Activated CD8-positive, alpha-beta memory T cell treated with anti-CD3 and anti-CD28 coated beads for 24 hours (primary cell): ENCODE data around the gene PHF11.

Source experiments
- DNase-seq: peaks from one replicate; pipeline ENCODE4 v3.0.0-alpha.2; 2020

PHF11 gene

DNA sequence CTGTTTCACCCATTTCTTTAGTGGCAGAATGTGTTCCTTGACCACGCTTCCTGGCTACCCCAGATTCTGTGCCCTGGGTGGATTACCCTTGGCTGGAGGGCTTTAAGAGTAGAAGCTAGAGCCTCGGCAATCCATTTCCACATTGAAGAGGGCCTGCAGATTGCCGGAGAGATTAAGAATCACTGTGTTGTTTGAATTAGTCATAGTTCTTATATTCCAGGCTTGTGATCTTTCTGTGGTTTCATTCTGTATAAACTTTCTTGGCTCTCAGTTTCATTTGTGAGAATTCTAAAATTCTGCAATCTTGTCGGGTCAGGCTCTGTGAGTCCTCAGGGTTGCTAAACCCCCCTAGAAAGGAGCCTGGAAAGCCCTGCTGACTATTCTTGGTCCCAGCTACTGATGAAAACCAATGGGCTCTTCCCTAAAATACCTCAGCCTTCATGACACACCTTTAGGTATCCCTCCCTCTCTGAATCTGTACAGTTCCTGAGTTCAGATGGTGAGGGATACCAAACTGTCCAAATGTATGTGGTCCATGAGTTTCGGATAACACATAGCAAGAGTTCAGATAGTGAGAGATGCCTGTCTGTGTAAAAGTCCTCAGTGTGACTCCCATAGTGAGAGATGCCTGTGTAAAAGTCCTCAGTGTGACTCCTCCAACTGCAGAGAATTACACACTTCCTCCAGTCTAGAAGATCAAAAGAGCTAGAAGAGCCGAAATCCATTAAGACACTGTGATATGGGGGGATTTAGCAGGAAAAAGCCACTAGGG, 4.3 kb downstream of the PHF11 start:
- no peak for DNase-seq

DNA sequence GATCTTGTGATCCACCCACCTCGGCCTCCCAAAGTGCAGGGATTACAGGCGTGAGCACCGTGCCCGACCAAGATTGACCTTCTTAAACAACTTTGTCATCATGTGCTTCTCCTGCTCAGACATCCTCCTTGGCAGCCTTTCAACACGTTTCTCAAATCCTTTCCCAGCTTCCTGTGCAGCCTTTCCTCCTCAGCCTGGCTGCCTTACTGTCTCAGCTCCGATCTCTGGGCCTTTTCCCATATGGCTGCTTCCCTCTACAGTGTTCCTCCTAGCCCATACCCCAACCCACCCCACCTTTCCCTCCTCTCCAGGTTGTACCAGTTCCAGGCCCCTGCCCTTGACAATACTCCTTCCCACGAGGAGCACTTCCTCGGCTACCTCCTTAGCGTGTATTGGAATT, 7.2 kb downstream of the PHF11 start:
- DNase-seq, result no peak

DNA sequence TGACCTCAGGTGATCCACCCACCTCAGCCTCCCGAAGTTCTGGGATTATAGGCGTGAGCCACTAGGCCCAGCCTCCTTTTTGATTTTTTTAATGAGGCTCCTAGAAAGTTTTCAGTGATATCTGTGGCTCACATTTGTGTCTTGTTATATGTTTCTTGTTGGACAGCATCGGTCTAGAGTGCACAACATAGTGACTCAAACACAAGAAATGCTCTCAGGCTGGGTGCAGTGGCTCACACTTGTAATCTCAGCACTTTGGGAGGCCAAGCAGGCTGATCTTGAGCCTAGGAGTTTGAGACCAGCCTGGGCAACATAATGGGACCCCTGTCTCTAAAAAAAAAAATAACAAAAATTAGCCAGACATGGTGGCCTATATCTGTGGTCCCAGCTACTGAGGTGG, 8.2 kb downstream of the PHF11 start:
- DNase-seq, result no peak

DNA sequence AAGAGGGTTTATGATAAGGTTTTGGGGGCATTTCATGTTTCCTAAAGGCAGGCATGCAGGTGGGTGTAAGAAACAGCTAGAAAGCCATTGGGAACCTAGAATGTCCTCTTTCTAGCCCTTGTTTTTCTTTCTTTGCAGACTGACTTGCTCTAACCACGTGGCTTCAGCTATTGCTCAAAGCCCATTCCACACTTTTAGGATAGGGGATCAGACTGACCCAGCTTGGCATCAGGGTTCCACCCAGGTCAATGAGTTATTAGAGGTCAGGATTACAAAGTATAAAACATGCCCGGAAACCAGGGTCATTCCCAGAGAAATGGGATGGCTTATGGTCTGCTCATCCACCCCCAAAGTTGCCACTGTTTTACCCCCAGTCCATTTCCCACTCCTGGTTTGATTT, 16.8 kb downstream of the PHF11 start:
- no peak for DNase-seq

DNA sequence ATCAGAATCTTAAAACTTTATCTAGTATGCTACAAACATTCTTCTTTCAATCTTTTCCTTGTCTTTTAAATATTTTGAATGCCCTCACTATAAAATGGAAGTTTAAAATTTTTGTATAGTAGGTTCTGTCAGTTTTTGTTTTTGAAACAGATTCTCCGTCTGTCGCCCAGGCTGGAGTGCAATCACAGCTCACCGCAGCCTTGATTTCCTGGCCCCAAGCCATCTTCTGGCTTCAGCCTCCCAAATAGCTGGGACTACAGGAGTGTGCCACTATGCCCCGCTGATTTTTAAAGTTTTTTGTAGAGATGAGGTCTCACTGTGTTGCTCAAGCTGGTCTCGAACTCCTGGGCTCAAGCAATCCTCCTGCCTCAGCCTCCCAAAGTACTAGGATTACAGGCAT, 20.7 kb downstream of the PHF11 start:
- DNase-seq, result no peak

DNA sequence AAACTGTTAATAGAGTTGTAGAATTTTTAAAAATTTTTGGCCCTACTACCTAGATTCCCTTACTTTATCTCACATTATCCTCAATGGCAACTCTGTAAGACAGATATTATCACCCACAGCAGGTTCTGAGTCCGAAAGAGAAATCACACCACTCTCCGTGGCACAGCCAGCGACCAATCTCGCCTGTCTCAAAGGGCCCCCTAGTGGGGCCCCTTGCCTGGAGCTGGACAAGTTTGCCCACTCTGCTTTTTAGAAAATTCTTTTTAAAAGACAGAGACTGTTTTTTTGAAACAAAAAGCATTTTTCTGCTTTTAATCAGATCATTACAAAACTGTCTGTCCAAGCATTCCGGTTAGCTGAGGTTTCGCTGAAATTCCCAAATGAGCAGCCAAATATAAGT, 21.7 kb downstream of the PHF11 start:
- DNase-seq, result no peak

DNA sequence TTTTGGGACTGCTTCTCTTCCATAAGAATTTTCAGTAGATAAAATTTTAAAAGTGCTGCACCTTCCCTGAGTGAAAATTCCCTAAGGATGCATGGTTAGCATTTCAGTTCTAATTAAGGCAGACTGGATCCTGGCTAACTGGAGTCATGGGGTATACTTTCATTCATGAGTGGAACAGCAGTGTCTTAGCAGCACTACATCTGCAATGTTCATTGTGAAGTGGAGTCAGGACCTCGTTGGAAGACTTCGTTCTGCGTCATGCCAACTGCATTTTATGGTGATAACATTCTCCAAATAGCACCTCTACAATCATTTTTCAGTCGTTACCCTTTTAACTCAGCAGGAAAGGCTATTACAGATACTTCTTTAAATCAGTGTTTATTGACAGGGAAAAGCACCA, 25.5 kb downstream of the PHF11 start:
- DNase-seq, result no peak

DNA sequence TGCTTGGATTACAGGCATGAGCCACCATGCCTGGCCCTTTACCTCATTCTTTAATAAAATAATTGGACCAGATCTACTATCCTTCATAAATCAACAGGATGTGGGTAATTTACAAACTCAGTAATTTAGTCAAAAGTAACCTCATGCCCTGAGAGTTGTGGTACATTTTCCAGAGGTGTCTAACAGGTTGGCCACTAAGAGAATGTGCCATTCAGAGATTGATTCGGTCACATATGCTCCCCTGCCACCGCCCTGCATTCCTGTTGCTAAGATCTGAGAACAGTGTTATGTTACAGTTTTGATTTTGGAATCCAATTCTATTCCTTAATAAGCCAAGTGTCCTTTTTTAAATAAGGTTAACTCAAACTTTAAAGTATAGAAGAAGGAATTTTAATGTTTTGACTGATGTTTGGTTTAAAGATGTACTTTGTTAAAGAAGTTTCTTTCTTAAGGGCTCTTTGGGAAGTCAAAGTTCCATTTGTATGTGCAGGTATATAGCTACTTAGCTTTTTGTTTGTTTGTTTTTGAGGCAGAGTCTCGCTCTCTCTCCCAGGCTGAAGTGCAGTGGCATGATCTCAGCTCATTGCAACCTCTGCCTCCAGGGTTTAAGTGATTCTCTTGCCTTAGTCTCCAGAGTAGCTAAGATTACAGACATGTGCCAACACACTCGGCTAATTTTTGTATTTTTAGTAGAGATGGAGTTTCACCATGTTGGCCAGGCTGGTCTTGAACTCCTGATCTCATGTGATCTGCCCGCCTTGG, 29.2 kb downstream of the PHF11 start:
- no peak for DNase-seq

DNA sequence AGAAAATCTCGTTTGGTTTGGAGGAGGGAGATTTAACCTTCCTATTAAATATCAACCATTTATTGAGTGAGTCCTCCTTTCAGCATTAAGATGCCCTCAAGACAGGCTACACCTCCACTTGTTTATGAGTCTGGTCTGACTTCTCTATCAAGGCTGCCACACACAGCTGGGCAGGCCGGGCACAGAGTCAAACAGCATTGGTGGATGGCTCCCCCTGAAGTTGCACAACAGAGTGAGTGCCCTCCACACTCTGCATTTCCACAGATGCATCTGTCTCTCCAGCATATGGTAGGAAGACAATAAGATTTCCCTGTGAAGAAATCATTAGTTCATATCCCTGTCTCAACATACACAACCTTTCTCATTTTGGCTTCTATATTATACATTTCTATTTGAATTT, 31.4 kb downstream of the PHF11 start:
- DNase-seq, result no peak

DNA sequence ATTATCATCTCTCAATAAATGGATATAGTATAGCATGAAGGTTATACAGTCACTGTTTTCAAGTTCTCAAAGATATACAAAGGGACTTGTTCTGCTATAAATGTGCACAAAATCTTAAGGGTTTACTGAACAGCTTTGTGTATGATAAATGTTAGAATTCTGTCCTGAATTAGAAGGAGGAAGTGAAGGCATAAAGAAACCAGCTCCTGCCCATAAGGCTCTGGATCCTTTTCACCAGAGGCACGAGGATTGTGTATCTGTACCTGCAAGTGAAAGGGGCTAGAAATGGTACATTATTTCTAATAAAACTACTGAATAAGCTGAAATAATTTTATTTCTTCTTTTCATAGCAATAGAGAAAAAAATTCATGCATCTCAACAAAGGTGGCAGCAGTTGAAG, 32.4 kb downstream of the PHF11 start:
- no peak for DNase-seq

DNA sequence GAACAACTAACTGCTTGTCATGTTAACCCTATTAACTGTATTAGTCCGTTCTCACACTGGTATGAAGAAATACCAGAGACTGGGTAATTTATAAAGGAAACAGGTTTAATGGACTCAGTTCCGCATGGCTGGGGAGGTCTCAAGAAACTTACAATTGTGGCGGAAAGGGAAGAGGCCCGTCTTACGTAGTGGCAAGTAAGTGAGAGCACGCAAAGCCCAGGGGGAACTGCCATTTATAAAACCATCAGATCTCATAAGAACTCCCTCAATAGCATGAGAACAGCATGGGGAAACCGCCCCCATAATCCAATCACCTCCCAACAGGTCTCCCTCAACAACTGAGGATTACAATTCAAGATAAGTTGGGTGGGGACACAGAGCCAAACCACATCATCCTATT, 34.7 kb downstream of the PHF11 start:
- no peak for DNase-seq

DNA sequence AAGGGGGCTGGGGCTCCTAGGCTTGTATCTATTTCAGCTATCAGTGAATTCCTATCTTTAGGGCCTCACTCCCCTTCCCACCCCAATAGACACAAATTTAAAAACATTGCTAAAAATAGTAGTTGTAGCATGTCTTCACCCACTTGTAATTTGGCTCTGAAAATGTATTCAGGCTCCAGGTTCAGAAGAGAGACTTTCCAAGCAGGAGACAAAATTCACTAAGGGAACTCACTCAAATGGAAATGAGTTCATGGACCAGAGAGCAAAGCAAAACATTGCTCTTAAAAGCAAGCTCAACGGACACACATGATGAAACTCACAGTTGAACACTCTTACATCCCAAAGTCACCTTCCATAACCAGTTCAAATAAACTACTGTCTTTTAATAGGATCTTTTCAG, 36.8 kb downstream of the PHF11 start:
- no peak for DNase-seq

DNA sequence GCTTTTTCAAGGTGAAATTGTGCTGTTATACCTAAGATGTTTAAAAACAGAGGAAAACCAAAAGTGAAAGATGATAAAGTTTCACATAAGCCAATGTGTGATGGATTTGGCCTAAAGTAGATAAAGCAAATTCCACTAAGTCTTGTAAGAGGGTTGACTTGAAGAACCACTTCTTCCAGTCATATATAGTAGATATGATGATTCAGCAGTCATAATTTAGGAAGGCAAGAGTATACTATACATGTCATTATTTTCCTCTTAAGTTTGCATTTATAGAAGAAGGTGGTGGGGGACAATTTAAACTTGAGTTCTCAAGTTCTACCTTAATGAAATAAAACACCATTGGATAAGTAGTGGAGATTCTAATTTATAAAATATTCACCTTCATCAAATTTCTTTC, 37.3 kb downstream of the PHF11 start:
- no peak for DNase-seq

DNA sequence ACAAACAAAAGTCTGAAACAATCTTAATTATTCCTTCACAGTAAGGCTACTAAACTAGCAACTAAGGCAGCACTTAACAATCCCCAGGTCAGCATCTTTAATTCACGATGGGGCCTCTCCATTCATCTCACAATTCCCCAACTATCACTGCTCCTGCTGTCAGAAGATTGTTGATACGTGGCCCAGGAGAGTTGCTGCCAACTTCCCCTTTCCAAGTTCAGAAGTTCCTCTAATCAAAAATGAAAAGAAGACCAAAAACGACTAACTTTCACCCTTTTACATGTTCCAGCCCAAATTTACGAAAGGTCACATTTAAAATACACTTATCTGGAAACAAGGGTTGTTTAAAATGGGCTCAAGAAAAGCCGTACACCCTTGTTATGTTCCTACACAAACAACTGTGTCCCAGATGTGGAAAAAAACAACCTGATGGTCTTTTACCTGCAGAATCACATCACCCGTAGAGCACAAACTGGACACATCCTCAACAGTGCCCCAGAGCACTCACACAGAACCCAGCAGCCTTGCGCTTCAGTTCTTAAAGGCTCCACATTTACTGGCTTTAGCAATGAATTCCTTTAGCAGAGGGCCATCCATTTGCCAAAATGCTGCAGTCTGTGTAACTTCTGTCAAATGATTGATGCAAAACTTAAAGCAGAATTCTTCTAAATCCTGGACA, 38.0 kb downstream of the PHF11 start:
- no peak for DNase-seq

DNA sequence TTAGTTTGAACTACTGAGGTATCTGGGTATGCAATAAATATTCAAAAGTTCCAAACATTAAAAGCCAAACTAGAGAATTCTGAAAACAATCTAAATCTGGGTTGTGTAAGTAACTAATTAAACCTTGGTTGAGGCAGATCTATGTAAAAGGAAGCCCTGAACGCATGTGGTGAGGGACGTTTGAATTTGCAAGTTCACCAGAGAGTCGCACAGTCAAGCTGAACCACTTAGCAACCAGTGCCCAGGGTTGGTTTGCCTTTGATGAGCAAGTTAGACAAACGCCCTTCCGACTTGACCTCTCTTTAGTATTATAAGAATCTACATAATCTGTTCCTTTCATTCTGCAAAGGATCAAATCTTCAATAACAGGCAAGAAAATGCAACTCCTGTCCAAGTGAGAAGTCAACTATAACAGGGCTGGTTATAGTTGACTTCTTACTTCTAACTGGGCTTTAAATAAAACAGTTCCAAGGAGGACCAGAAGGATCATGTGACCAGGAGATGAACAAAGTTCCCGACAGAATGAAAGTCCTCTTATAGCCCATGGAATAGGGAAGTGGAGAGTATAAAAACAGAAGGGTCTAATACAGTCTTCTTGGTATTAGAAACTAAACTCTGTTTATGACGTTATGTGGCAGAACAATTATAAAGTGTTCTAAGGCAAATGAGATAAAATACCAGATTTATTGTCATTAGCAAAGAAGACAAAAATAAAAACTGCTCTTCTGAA, 40.6 kb downstream of the PHF11 start:
- no peak for DNase-seq

DNA sequence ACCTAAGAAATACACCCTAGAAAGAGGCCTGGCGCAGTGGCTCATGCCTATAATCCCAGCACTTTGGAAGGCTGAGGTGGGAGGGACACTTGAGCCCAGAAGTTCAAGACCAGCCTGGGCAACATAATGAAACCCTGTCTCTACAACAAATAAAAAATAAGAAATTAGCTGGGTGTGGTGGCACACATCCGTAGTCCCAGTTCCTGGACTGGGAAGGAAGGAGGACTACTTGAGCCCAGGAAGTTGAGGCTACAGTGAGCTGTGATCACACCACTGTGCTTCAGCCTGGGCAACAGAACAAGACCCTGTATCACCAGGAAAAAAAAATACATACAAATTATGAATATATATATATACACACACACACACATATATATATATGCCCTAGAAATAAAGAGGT, 42.7 kb downstream of the PHF11 start:
- no peak for DNase-seq

DNA sequence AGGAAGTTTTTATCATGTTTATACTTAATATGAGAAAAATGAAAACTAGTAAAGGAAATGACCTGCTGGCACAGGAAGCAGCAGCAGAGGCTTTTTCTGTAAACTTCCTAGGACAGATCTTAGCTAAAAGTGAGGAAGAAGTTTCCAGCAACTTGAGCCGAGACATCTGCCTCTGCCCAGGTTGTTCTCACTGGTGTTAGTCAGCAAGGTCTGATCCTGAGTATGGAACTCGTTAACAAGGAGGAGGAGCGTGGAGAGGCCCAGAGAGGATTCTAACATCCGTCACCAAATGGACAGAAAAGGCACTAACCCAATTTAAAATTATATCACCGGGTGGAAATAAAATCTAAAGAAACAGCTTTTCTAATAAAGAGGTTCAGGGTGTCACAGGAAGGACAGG, 43.6 kb downstream of the PHF11 start:
- no peak for DNase-seq

DNA sequence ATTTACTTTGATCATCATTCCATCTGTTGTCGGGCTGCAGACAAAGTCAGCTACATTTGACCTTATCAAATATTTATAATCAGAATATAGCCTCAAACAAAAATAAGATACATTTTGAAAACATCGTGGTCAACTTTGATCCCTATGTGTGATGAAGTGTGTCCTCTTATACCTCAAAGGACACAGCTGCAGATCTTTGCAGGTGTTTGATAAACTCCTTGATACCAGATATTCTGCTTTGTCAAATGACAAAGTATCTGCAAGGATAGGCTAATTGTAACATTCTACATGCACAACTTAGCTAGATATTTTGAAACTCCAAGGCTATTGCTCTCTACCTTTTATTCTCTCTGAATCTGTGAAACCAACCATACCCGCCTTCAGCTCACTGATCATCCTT, 44.0 kb downstream of the PHF11 start:
- DNase-seq, result no peak

DNA sequence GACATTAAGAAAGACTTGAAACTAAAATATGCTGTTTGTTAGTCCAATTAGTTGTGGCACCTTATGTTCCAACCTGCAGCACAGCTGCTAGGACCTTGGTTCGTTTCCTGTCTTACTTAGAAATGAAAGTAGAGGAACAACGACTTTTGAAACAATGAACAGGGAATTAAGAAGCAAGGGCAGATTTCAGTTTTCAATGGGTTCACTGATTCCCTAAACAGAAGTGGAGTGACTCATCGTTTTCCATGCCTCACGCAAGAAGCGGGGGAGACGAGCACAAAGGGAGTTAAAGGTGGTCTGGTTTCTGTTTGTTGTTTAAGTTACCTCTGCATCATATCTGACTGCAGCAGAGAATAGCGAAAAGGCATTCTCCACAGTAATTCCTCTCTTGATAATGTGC, 44.8 kb downstream of the PHF11 start:
- no peak for DNase-seq

DNA sequence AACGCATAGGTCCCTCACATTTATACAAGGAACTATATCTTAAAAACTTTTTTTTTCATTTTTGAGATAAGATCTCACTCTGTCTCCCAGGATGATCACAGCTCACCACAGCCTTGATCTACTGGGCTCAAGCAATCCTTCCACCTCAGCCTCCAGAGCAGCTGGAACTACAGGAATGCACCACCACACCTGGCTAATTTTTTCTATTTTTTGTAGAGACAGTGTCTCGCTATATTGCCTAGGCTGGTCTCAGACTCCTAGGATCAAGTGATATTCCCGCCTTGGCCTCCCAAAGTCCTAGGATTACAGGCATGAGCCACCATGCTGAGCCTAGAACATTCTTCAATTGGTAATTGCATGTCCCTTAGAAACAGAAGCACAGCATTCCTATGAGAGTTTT, 47.9 kb downstream of the PHF11 start:
- no peak for DNase-seq

DNA sequence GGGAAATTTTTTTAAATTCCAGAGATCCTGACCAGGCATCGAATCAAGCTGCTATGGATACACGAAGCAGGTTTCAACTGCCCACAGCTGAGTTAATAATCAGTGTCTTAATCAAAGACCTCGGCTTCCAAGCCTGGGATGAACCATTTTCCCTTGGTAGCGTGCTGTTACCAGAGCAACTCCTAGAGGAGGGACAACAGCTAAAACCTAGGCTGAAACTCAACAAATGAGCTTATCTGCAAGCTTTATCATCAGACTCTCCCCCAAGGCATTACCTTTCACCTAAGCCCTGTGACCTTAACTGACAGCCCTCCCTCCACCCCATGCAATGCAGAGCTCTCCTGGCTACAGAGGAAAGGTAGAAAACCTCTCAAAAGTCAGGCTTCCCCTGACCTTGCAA, 49.9 kb downstream of the PHF11 start:
- no peak for DNase-seq

DNA sequence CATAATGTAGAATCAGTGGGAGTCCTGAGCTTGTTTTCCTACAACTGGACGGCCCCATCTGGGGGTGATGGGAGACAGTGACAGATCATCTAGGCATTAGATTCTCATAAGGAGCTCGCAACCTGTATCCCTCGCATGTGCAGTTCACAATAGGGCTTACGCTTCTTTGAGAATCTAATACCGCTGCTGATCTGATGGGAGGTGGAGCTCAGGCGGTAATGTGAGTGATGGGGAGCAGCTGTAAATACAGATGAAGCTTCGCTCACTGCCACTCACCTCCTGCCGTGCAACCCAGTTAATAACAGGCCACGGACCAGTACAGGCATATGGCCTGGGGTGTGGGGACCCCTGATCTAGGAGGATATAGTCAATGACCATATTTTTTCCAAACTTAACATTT, 50.8 kb downstream of the PHF11 start:
- DNase-seq, result no peak

DNA sequence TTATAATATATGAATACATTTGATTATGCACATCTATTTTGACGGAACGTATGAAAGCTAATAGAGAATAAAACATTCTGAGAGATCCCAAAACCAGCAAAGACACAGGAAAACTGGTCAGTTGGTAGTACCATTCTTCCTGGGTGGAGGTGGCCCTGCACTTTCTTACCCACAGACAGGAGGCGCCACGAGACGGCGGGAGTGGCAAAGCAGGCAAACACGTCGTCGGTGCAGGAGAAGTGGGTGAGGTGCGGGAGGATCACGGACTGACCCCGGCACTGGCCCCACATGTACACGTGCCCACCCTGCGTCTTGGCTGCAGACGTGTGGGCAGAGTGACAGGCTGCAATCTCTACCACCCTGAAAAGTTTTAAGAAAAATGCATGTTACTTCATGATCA, 53.5 kb downstream of the PHF11 start:
- DNase-seq, result no peak
